ENCODE measurements around the gene ZBED5. TPM values are rescaled to one million over a fixed set of nuclear protein-coding genes. Genes with fewer than 3 reads are reported as not detected.
A peak's percentile ranks its signal among the peaks of the same experiment; 100 is the strongest.
"Not testable (repeated sequence)": the region's sequence is repeated elsewhere in the genome, so short reads cannot be mapped to it uniquely, and the experiment has no call there.

ZBED5 gene
- total RNA-seq, result 63.7 and 68.8 TPM in 2 replicates
- 19.4 TPM for polyA plus RNA-seq (2012)

DNA sequence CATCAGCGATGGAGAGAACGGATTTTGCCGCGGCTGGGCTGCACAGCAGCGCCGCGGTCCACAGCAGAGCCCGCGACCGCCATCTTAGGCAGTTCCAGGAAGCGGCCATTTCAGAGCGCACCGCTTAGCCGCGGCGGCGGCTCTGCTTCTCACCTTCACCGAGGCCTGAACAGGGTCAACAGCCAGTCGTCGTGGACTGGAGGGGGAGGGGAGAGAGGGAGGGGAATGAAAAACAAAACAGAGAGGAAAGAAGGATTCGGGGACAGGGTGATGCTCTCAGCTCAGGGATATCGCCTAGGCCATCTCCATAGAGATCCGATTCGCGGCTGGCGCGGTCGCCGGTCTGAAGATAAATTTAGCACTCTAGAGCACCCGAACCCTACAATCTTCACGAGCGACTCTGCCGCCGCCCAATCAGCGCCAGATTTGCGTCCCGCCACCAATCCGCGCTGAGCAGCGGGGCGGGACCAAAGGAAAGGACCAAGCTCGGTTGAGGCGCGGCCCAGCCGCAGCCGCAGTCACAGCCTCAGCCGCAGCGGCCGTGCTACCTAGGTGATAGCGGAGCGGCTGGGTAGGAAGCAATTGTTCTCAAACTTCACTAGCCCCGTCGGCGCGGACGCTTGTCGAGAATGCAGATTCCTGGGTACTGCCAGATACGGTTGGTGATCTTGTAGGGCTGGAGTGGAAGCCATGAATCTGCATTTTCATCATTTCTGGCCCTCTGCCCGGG is at the start of gene ZBED5:
ZBED5 (minus strand) TSS at position 345 of the 730 bp plus-strand sequence. CDS start 3,108 bp downstream, outside the sequence.
- peak; percentile 99 for DNase-seq (ENCODE audit: low read depth)

DNA sequence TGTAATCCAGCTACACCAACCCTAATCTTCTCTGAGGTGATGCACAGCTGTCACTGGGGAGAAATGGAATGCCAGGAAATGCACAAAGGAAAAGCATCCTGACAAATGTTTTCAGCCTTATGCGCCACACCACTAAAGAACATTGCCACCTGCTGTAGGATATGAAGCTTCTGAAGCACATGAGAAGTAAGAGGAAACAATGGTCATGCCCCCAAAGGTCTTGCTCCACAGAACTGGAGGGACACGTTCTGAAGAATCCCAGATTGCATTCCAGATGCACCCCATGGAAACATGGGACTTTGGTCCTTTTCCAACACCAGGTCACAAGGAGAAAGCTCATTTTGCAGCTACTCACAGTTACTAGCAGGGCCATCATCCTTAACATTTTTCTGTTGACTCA is 48.7 kb upstream of the ZBED5 start:
- DNase-seq (ENCODE audit: low read depth), result peak; percentile 95

DNA sequence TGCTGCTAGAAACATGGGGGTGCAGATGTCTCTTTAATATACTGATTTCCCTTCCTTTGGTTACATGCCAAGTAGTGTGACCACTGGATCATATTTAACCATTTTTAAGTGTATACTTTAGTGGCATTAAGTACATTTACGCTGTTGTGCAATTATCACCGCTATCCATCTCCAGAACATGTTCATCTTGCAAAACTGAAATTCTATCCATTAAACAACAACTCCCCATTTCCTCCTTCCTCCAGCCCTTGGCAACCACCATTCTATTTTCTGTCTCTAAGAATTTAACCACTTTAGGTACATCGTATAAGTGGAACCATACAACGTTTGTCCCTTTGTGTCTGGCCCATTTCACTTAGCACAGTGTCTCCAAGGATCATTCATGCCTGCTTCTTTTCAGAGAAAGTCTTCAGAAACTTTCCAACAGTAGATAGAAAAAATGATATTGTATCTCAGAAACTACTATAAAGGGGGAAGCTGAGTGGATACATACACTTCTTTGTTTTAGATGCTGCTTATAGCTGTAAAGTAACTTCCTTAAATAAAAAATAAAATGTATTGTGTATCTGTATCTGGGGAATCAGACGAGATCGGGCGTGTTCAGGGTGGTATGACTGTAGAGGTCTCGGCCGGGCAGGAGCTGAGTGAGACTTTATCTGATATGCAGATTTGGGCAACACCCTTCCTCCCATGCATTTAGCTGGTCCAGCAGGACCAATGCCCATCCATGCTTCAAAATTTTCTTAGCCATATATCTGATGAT is 44.6 kb upstream of the ZBED5 start:
- DNase-seq (ENCODE audit: low read depth), result no peak

DNA sequence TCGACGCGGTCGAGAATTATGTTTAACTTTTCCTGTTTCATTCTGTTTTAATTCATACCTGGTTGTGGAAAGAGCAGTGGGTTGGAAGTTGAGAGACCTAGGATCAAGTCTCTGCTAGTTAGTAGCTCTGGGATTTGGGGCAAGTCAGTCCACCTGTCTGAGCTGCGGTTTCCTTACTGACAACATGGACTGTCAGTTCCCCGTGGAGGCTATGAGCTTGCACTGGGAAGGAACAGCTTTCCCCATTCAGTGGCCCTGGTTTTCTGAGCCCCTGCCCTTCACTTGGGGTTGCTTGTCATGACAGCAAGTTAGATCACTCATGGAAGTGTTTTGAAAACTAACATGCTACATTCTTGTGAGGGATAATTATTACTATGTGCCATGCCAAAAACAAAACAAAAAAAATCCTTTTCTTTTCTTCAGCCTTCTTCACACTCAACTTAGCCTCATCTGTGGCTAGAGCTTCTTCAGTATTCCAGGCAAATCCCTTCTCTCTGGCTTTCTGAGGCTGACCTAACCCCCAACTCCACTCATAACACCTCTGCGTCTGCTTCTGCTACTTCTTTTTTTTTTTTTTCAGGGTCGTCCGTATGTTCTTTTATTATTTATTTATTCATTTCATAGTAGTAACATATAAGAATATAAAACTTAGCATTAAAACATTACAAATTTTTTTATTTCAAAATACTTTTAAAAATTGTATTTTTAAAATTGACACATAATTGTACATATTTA is 43.0 kb upstream of the ZBED5 start:
- peak; percentile 95 for DNase-seq (ENCODE audit: low read depth)

DNA sequence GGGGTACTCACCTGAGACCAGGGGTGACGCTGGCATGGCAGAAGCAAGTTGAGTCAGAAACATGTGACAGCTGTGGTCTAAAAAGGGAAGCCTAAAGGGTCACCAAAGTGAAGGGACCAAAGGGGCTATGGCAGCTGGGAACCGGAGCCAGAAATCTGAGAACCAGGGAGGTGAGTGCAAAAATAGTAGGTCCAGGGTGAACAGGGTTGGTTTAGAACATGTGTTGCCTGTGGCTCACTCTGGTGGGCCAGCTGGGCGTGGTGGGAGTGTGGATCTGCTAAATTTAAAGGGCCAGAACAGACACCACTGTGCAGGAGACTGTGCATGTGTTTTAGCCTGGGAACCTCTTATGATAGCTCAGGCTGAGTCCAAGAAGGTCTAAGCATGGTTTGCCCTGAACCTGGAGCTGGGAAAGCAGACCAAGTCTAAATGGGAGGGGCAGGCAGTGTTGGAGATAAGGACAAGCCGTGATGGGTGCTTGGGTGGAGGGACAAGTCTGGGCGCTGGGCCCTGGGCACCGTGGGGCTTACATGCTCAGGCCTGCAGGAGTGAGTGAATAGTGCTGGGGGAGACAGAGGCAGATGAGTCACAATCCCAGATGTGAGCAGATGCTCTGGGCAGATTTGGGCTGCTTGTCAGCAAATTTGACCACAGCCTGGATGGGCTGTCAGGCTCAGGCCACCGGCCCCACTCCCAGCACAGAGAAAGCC is 41.4 kb upstream of the ZBED5 start:
- DNase-seq (ENCODE audit: low read depth), result peak; percentile 97

DNA sequence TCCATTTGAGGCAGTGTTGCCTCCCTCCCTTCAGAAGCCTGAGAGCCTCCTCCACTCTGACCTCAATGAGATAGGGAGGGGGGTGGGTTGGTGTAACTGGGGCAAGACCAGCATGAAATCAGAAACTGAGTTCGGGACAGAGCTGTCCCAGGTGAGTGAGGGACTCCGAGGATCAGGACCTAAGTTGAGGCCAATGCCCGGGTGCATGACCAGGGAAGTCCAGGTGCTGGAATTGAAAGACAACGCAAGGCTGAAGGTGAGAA is 40.8 kb upstream of the ZBED5 start:
- DNase-seq (ENCODE audit: low read depth), result no peak

DNA sequence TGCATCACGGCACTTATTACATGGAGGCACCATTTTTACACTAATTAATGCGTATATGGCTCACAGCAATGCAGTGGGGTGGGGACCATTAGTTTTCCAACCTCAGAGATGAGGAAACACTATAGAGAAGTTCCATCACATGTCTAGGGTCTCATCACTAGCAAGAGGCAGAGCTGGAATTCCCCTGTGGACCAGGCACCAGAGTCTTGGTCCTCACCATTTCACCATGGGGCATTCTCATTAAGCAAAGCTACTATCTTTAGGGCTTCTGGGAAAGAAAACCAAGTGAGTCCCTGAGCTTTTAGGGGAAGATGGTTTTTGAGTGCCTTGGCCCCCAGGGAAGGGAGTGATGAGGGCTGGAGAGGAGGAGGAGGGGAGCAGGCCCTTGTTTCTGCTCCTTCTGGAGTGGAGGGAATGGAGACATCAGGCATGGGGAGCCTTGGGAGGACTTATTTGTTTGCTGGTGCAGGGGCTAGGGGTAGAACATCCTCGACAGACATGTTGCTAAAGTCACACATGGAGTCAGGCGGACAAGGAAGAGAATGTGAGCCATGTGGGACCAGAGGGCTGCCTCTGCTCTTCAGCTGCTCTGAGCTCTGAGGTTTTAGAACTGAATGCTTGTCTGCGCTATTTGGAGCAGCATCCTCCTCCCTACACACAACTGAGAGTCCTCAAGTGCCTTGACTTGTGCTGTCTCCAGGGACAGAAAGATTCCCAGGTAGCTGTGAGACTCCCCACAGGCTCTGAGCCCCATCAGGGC is 40.3 kb upstream of the ZBED5 start:
- DNase-seq (ENCODE audit: low read depth), result peak; percentile 65

DNA sequence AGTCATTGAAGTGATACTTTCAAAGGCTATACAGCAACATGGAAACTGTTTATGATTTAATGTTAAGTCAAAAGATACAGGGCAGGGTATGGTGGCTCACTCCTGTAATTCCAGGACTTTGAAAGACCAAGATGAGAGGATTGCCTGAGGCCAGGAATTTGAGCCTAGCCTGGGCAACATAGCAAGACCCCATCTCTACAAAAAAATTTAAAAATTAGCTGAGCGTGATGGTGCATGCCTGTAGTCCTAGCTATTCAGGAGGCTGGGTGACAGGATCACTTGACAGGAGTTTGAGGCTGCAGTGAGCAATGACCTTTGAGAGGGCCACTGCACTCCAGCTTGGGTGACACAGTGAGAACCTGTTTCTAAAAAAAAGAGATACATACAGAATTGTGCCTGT is 39.3 kb upstream of the ZBED5 start:
- DNase-seq (ENCODE audit: low read depth), result no peak

DNA sequence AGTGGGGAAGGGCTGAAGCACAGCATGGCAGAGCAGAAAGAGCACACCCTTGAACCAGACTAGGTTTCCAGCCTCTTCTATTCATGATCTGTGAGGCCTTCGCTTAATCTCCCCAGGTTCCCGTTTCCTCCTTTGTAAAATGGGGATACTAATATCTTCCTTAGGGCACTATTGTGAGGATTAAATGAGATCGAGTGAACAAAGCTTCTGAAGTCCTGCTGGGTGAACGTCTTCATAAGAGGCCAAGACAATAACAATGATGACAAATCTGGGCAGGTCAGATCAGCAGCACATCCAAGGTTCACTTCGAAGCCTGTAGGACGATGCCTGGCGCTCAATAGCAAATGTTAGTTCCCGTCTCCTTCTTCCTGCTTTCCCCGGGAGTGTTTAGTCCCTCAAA is 38.6 kb upstream of the ZBED5 start:
- no peak for DNase-seq (ENCODE audit: low read depth)

DNA sequence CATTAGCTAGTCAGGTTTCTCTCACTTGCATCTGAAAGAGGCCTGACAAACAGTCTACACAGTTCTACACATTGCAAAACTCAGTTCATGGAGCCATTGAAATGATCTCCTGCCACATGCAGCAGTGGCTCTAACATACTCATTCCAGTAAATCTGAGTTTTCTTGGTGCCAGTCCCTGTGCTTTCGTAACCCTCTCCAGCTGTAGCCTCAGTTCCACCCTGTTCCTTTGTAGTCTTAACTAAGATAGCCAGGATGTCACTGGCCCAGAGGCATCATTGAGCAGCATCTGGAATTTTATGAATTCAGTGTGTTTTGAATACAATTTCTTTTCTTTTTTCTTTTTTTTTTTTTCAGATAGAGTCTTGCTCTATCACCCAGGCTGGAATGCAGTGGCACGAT is 37.4 kb upstream of the ZBED5 start:
- DNase-seq (ENCODE audit: low read depth), result no peak

DNA sequence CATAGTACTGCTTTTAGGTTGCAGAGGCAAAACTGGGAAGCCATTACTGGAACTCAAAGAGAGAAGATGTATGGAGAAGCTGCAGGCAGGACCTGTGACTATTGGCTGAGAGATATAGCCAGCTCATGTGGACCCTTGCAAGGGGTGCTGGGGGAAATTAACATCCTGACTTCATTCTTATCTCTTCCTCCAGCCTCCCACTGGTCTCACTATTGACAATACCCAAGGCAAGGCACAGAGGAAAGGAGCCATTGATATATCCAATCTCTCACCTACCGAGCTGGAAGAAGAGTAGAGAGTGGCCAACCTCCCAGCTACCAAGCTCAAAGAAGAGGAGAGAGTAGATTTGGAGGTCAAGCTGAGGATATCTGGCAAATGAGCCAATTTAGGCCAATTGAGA is 36.8 kb upstream of the ZBED5 start:
- no peak for DNase-seq (ENCODE audit: low read depth)

DNA sequence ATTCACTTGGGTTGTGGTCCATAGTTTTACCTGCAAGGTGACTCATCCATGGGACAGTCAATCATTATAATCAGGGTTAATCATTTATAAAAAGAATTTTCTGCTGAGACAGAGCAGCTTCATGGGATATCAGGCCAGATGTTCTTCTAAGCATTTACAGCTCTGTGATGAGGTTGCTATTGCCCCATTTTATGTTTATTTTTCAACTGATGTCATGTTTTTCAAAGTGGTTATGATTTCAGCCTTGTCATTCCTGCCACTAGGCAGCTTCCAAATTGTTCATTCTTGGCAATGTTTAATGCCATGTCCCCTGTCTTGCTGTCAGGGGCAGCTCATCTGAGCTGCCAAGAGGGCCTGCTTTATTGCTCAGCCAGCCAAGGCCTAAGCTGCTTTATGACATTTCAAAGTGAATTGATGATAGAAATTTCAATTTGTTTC is 35.9 kb upstream of the ZBED5 start:
- no peak for DNase-seq (ENCODE audit: low read depth)

DNA sequence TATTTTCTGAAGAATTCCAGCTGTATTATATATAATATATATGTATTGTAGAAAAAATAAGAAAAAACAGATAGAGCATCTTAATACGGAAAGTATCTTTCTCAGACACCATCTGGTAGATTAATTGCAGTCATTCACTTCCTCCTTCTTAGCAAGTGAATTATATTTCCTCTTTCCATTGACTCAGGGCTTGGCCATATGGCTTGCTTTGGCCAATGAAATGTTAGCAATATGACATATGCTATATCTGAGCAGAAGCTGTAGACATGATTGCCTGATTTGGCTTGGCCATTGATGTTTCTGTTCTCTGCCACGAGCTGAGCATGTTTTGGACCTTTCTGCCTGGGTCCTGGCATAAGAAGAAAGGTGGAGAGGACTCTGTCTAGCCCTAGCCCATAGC is 34.4 kb upstream of the ZBED5 start:
- DNase-seq (ENCODE audit: low read depth), result no peak

DNA sequence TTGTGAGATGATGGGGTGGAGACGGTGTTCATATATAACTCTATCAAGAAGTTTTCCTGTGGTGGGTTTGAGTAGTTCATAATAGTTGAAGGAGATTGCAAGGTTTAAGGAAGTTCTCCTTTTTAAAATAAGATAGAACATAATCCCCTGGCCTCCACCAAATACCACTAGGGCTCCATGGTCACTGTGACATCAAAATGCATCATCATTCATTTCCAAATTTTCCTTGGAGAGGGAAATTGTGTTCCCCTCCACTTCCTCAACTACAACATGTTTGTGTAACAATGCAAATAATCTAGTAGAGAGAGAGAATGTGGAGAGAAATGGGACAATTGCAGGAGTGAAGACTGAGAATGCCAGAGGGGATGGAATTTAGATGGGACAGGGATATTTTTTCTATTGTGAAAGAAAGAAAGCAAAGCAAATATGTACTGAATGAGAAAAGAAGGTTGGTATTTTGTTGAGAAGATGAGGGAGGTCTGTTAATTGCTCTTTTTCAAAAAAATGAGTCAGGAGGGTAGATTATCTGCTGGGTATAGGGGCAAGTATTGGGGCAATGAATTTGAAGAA is 33.4 kb upstream of the ZBED5 start:
- no peak for DNase-seq (ENCODE audit: low read depth)

DNA sequence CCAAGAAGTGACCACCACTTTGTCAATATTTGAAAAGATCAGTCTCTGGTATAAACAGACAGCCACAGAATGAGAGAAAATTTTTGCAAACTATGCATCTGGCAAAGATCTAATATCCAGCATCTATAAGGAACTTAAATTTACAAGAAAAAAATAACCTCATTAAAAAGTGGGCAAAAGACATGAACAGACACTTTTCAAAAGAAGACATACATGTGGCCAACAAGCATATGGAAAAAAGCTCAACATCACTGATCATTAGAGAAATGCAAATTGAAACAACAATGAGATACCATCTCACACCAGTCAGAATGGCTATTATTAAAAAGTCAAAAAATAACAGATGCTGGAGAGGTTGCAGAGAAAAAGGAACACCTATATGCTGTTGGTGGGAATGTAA is 32.2 kb upstream of the ZBED5 start:
- not testable (repeated sequence) for DNase-seq (ENCODE audit: low read depth)

DNA sequence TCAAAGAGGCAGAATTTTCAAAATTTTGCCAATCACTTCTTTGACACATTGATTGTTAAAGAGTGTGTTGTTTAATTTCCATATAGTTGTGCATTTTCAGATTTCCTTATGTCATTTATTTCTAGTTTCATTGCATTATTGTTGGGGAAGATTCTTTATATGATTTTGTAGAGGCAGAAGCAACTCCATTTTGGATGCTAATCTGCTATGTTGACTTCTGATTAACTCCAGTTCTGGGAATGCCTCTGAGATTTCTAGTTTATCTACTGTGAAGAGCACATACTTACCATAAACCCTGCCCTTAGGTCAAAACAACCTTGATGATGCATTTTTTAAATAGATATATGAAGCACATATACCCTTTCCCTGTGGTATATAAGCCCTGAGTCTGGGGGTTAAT is 29.5 kb upstream of the ZBED5 start:
- DNase-seq (ENCODE audit: low read depth), result no peak

DNA sequence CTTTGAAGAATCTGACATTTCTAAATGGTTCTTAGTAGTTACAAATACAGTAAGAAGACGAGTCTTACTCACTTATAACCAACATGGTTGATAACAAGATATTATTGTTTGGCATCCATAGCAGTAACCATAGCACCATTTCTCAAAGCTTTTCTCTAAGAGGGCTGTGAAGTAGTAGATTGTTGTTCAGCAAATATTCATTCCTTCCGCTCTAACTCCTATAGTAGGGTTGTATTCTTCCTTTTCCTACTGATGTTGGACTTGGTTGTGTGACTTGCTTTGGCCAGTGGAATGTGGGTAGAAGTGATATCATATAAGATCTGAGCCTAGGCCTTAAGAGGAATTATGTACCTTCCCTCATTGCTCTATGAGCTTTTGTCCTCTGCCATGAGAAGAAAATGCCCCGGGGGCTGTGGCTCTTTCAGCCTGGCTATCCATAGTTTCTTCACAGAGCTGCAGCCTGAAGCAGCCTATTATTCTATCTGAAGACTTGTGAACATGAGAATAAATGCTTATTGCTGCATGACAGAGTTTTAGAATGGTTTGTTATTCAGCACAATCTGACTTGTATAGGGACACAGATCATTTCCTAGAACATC is 28.9 kb upstream of the ZBED5 start:
- no peak for DNase-seq (ENCODE audit: low read depth)

DNA sequence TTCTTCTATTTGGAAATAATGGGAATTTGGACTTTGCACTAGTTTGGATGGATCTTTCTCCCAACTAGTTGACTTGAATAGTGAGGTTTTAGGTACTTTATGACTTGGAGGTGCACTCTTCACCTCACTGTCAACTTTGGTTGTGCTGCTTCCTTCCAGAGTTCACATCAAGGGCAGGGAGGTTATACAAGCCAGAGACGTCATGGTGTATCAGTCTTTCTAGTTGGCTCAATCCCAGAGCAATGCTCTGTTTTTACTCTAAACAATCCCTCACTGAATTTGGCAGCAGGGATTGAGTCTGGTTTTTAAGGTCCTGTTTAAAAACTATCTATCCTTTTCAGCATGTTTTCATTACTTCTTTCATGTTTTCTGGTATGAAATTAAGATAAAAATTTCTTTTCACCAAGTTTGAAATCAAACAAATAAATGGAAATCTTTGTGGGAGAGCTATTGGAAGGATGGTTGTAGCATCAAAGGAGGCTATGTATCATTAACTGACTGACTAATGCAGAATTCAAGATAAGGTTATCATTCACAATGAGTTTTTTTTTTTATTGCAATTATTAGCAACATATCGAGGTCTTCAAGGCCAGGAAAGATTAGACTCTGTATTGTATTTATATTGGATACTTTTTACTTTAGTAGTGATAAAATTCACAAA is 28.0 kb upstream of the ZBED5 start:
- DNase-seq (ENCODE audit: low read depth), result no peak

DNA sequence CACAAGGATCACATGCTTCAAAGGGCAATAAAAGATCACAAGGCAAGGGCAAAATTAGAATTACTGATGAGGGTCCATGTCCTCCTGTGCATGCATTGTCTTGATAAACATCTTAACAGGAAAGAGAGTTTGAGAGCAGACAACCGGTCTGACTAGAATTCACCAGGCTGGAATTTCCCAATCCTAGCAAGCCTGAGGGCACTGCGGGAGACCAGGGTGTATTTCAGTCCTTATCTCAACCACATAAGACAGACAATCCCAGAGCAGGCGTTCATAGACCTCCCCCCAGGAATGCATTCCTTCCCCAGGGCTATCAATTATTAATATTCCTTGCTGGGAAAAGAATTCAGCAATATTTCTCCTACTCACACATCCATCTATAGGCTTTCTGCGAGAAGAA is 26.4 kb upstream of the ZBED5 start:
- not testable (repeated sequence) for DNase-seq (ENCODE audit: low read depth)

DNA sequence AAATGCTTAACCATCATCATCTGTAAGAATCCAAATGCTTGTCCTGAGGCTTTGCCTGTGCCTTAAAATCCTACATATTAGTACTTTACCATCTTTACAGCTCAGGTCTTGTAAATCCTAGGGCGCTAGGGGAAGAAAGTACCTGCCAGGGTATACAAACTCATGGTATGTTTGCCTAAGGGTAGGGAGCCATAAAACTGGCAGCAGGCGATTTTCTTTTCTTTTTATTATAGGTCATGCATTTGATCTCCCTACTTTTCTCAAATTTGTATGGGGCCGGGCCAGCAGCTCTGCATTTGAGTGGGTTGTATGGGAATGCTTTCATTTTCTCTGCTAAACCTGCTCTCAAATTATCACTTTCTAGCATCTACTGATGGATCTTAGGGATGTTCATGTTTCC is 24.0 kb upstream of the ZBED5 start:
- DNase-seq (ENCODE audit: low read depth), result no peak

Measured in myocyte (in vitro differentiated cells).